ENCODE measurements around the gene GATA1.

Gene GATA1

GRCh38 chrX:48752498-48752897, 33.9 kb upstream of the GATA1 start:
- no peak for ATAC-seq (ENCODE audit: insufficient read depth, low read depth)
- Histone ChIP-seq H3K36me3 (ENCODE audit: insufficient read depth, low read length) (no peaks in the 10 kb centered on the region), H3K9me3 (ENCODE audit: insufficient read depth, low read length, severe bottlenecking) (no peaks in the 10 kb centered on the region), H3K27ac (ENCODE audit: low read length) (no peak overlapping the region), H3K4me2 (ENCODE audit: insufficient read depth, low read length) (no peak overlapping the region), H3K79me2 (ENCODE audit: insufficient read depth, low read length) (no peaks in the 10 kb centered on the region), H3K4me1 (ENCODE audit: insufficient read depth, low read length) (no peaks in the 10 kb centered on the region), H3K4me3 (ENCODE audit: low read depth in 1 of 2, low read length in 2 of 2) (no peak overlapping the region), H4K20me1 (ENCODE audit: insufficient read depth, low read length) (no peaks in the 10 kb centered on the region), H2AFZ (ENCODE audit: low read depth, low read length) (no peak overlapping the region), H3K9ac (ENCODE audit: low read depth, low read length) (no peak overlapping the region), H3K27me3 (ENCODE audit: insufficient read depth, low read length, poor library complexity) (no peaks in the 10 kb centered on the region)
- no peak for DNase-seq
- TF ChIP-seq EZH2 (IDR thresholded peaks at IDR 0.05; ENCODE audit: borderline replicate concordance, low read depth, low read length, severe bottlenecking) (no peak), CTCF (IDR thresholded peaks at IDR 0.05; ENCODE audit: borderline replicate concordance, extremely low read depth, low read length, poor library complexity, severe bottlenecking) (no peak)

- Histone ChIP-seq H4K20me1 (ENCODE audit: insufficient read depth, low read length) (no peaks in the 10 kb centered on the region), H3K27me3 (ENCODE audit: insufficient read depth, low read length, poor library complexity) (no peaks in the 10 kb centered on the region), H3K4me3 (ENCODE audit: low read depth in 1 of 2, low read length in 2 of 2) (no peak overlapping the region), H2AFZ (ENCODE audit: low read depth, low read length) (no peak overlapping the region), H3K4me1 (ENCODE audit: insufficient read depth, low read length) (no peaks in the 10 kb centered on the region), H3K79me2 (ENCODE audit: insufficient read depth, low read length) (no peaks in the 10 kb centered on the region), H3K4me2 (ENCODE audit: insufficient read depth, low read length) (no peak overlapping the region), H3K36me3 (ENCODE audit: insufficient read depth, low read length) (no peaks in the 10 kb centered on the region), H3K9me3 (ENCODE audit: insufficient read depth, low read length, severe bottlenecking) (no peaks in the 10 kb centered on the region), H3K9ac (ENCODE audit: low read depth, low read length) (no peak overlapping the region), H3K27ac (ENCODE audit: low read length) (no peak overlapping the region)
- ATAC-seq (ENCODE audit: insufficient read depth, low read depth) (no peak), DNase-seq (no peak)
- TF ChIP-seq CTCF (IDR thresholded peaks at IDR 0.05; ENCODE audit: borderline replicate concordance, extremely low read depth, low read length, poor library complexity, severe bottlenecking), result no peak
- TF ChIP-seq EZH2 (IDR thresholded peaks at IDR 0.05; ENCODE audit: borderline replicate concordance, low read depth, low read length, severe bottlenecking), result no peak
Observed at GRCh38 chrX:48753708-48754228, 32.6 kb upstream of the GATA1 start.

DNA sequence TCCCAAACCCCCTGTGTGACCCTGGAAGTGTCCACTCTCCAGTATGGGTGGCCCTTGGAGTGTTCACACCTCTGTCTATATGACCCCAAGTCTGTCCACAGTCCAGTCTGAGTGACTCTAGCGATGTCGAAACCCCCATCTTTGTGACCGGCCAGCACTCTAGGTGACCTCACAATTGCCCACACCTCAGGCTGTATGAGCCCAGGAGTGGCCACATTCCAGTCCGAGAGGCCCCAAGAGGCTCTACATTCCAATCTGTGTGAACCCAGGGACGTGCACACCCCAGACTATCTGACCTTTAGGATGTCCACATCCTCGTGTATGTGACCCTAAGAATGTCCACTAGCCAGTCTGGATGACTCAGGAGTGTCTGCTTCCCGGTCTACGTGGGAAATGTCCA, 32.2 kb upstream of the GATA1 start:
- Histone ChIP-seq H2AFZ (ENCODE audit: low read depth, low read length) (no peak overlapping the region), H3K4me2 (ENCODE audit: insufficient read depth, low read length) (no peak overlapping the region), H3K79me2 (ENCODE audit: insufficient read depth, low read length) (no peaks in the 10 kb centered on the region), H3K9ac (ENCODE audit: low read depth, low read length) (no peak overlapping the region), H3K27me3 (ENCODE audit: insufficient read depth, low read length, poor library complexity) (no peaks in the 10 kb centered on the region), H3K4me3 (ENCODE audit: low read depth in 1 of 2, low read length in 2 of 2) (no peak overlapping the region), H3K36me3 (ENCODE audit: insufficient read depth, low read length) (no peaks in the 10 kb centered on the region), H3K9me3 (ENCODE audit: insufficient read depth, low read length, severe bottlenecking) (no peaks in the 10 kb centered on the region), H4K20me1 (ENCODE audit: insufficient read depth, low read length) (no peaks in the 10 kb centered on the region), H3K27ac (ENCODE audit: low read length) (no peak overlapping the region), H3K4me1 (ENCODE audit: insufficient read depth, low read length) (no peaks in the 10 kb centered on the region)
- no peak for TF ChIP-seq CTCF (IDR thresholded peaks at IDR 0.05; ENCODE audit: borderline replicate concordance, extremely low read depth, low read length, poor library complexity, severe bottlenecking)
- no peak for TF ChIP-seq EZH2 (IDR thresholded peaks at IDR 0.05; ENCODE audit: borderline replicate concordance, low read depth, low read length, severe bottlenecking)
- DNase-seq, result no peak
- no peak for ATAC-seq (ENCODE audit: insufficient read depth, low read depth)

Data from DND-41 (cell line).